Measurements from ENCODE around the gene C1QTNF5. TPM values are rescaled to one million over a fixed set of nuclear protein-coding genes. Genes with fewer than 3 reads are reported as not detected.

The C1QTNF5 gene
- total RNA-seq, 4 donors from 2014 or later: 4.0 to 16.0 (median 6.0) TPM

GRCh38 chr11:119322921-119323531 lies 17.7 kb downstream of the C1QTNF5 start:
- no peak for ATAC-seq

GRCh38 chr11:119322360-119322739 lies 18.3 kb downstream of the C1QTNF5 start:
- H3K9me3 ChIP-seq: no peaks in the 10 kb centered on the region
- peak overlapping the region; percentile 68 to 85 (median 85) for H3K27ac ChIP-seq
- no peaks in the 10 kb centered on the region for H3K36me3 ChIP-seq
- DNase-seq: no peak
- no peak for ATAC-seq
- intact Hi-C loops (cut with DNase I; ENCODE audit: low total_unique reads): no loop called here
- peaks cover 0 to 10% (median 0%) of the 10 kb centered on the region in 3 donors for H3K27me3 ChIP-seq
- peak overlapping the region in 1 of 4 donors; percentile 62 for H3K4me3 ChIP-seq
- in situ Hi-C loops (cut with MboI; ENCODE audit: low sequenced_read_pairs in 4 of 4): loop anchor here in 2 of 4 donors (10.0 kb wide), 2 partner anchors 118 to 128 kb away; partner anchors contain the start of gene CBL (in 1 of the 2)
- H3K4me1 ChIP-seq: peaks cover 17 to 32% of the 10 kb centered on the region in 2 donors
- TF ChIP-seq POLR2A (IDR thresholded peaks at IDR 0.05): no peak
- TF ChIP-seq CTCF (IDR thresholded peaks at IDR 0.05 in 4 of 5, conservative IDR thresholded peaks at IDR 0.05 in 1 of 5): no peak

More at GRCh38 chr11:119322921-119323531, 17.7 kb downstream of the C1QTNF5 start:
- no peak overlapping the region for H3K4me3 ChIP-seq
- H3K9me3 ChIP-seq: no peaks in the 10 kb centered on the region
- no peak for TF ChIP-seq CTCF (IDR thresholded peaks at IDR 0.05 in 4 of 5, conservative IDR thresholded peaks at IDR 0.05 in 1 of 5)
- no peak for TF ChIP-seq POLR2A (IDR thresholded peaks at IDR 0.05)
- intact Hi-C loops (cut with DNase I; ENCODE audit: low total_unique reads): loop anchor here (1.0 kb wide), 1 partner anchor 118 kb away; no protein-coding TSS in a partner anchor
- in situ Hi-C loops (cut with MboI; ENCODE audit: low sequenced_read_pairs in 4 of 4): loop anchor here in 2 of 4 donors (10.0 kb wide), 2 partner anchors 118 to 128 kb away; partner anchors contain the start of gene CBL (in 1 of the 2)
- H3K27ac ChIP-seq: peak overlapping the region in 3 of 4 donors; percentile 85
- peaks cover 11 to 26% of the 10 kb centered on the region in 2 donors for H3K4me1 ChIP-seq
- H3K36me3 ChIP-seq: no peaks in the 10 kb centered on the region
- peaks cover 0 to 10% (median 0%) of the 10 kb centered on the region in 3 donors for H3K27me3 ChIP-seq
- DNase-seq: no peak

GRCh38 chr11:119320776-119321524 lies 19.7 kb downstream of the C1QTNF5 start:
- no peak for TF ChIP-seq CTCF (IDR thresholded peaks at IDR 0.05 in 4 of 5, conservative IDR thresholded peaks at IDR 0.05 in 1 of 5)
- peak; percentile 50 to 60 for TF ChIP-seq POLR2A (IDR thresholded peaks at IDR 0.05)
- ATAC-seq (peak; percentile 15 to 17), DNase-seq (no peak)
- Histone ChIP-seq H3K9me3 (no peaks in the 10 kb centered on the region), H3K36me3 (no peaks in the 10 kb centered on the region), H3K4me3 (peak overlapping the region; percentile 37 to 62 (median 53)), H3K27me3 (peaks cover 0 to 10% (median 3%) of the 10 kb centered on the region in 3 donors), H3K27ac (peak overlapping the region; percentile 68 to 85 (median 85)), H3K4me1 (peaks cover 29 to 39% of the 10 kb centered on the region in 2 donors)
- in situ Hi-C loops (cut with MboI; ENCODE audit: low sequenced_read_pairs in 4 of 4): loop anchor here in 2 of 4 donors (10.0 kb wide), 2 partner anchors 116 to 126 kb away; partner anchors contain the start of gene CBL (in 1 of the 2)
- intact Hi-C loops (cut with DNase I; ENCODE audit: low total_unique reads): no loop called here

- H3K27ac ChIP-seq: peak overlapping the region; percentile 68 to 85 (median 85)
- H3K36me3 ChIP-seq: no peaks in the 10 kb centered on the region
- DNase-seq (no peak), ATAC-seq (no peak)
- intact Hi-C loops (cut with DNase I; ENCODE audit: low total_unique reads) (no loop called here), in situ Hi-C loops (cut with MboI; ENCODE audit: low sequenced_read_pairs in 4 of 4) (loop anchor here in 2 of 4 donors (10.0 kb wide), 2 partner anchors 116 to 126 kb away; partner anchors contain the start of gene CBL (in 1 of the 2))
- peaks cover 0 to 10% (median 3%) of the 10 kb centered on the region in 3 donors for H3K27me3 ChIP-seq
- TF ChIP-seq CTCF (IDR thresholded peaks at IDR 0.05 in 4 of 5, conservative IDR thresholded peaks at IDR 0.05 in 1 of 5): no peak
- no peak for TF ChIP-seq POLR2A (IDR thresholded peaks at IDR 0.05)
- H3K9me3 ChIP-seq: no peaks in the 10 kb centered on the region
- H3K4me1 ChIP-seq: peaks cover 35 to 43% of the 10 kb centered on the region in 2 donors
- H3K4me3 ChIP-seq: peak overlapping the region; percentile 37 to 62 (median 53)
Measured at GRCh38 chr11:119320240-119320775, 20.4 kb downstream of the C1QTNF5 start.

All from gastrocnemius medialis (tissue), 4 donors.